H1 (cell line): ENCODE data around the gene ELF4. TPM values are rescaled to one million over a fixed set of nuclear protein-coding genes. Genes with fewer than 3 reads are reported as not detected.

ENCODE experiments used
- KDM5A ChIP-seq: fragments of 200-600 bp; IDR thresholded peaks from 2 replicates; pipeline ENCODE4 v1.7.1; 2012; ENCODE audit warnings: mild to moderate bottlenecking, low read length, inconsistent platforms, mixed read lengths
- MAX ChIP-seq: IDR thresholded peaks from 2 replicates; pipeline ENCODE4 v1.6.1; 2012; ENCODE audit warnings: inconsistent platforms
- POLR2A ChIP-seq, 2 experiments: IDR thresholded peaks; 1 replicate in 1 of 2; 2 replicates in 1 of 2; pipeline ENCODE4 v1.6.1; 2011; ENCODE audit warnings: low read depth in 2 of 2, low read length in 2 of 2, mild to moderate bottlenecking in 2 of 2; ENCODE audit errors: control extremely low read depth in 1 of 2
- polyA plus RNA-seq, 7 experiments: library from polyadenylated mRNA; depleted of rRNA in 3 of 7; stranded (reverse) in 5 of 7; unstranded in 2 of 7; fragments of >200 nt in 5 of 7; fragments of 200-250 nt in 2 of 7; gene quantifications; 1 replicate in 5 of 7; 2 replicates in 1 of 7; 4 replicates in 1 of 7; pipeline versions ENCODE4 v1.2.1 to v1.2.3, GENCODE V29; 2011 to 2013; ENCODE audit warnings: missing spikeins in 2 of 7, mixed read lengths in 2 of 7
- total RNA-seq: library from RNA; stranded (reverse); fragmentation: NEBNext Ultra II Directional; extraction: Animal tissue kit (Norgen Biotek cat#: 25700); gene quantifications from 2 replicates; pipeline ENCODE4 v1.2.1, GENCODE V29; 2021

ELF4 gene
- total and polyA plus RNA-seq, 2 of the 8 experiments (the other 6 are each of a cell fraction or from before 2014, with no cell fraction given) = 1.8 to 2.0 TPM

GRCh38 chrX:130103605-130104004, 6.7 kb downstream of the ELF4 start (continued):
- TF ChIP-seq POLR2A (IDR thresholded peaks at IDR 0.05; ENCODE audit: control extremely low read depth in 1 of 2, low read depth in 2 of 2, low read length in 2 of 2) = no peak
- TF ChIP-seq MAX = no peak
- TF ChIP-seq KDM5A = no peak
